GM12874 (cell line): ENCODE data around the gene CIDEB.

Experiments used
- TF ChIP-seq, protein P1 (sequence below): IDR thresholded peaks from 2 replicates; pipeline ENCODE4 v1.5.1; 2011; ENCODE audit warnings: low read depth, mild to moderate bottlenecking, control low read depth, low read length, moderate library complexity; ENCODE audit not compliant: insufficient read depth

Gene CIDEB

DNA sequence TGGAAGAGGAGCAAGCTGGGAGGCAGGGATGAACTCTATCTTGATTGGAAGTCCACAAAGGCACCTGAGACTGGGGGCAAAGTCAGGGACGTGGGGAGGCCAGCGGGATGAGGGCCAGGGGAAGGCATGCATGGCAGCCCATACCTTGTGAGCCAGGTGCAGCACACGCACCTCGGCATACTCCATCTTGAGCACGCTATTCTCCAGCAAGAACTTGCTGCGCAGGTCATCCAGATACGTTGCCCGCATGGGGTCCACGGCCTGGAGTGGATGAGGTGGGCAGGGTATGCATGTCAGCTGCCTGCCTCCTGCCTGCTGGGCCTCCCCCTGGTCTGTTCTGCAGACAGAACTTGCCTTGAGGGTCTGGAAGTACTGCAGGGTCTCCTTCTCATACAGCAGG, 40.3 kb downstream of the CIDEB start:
- TF ChIP-seq, protein P1, sequence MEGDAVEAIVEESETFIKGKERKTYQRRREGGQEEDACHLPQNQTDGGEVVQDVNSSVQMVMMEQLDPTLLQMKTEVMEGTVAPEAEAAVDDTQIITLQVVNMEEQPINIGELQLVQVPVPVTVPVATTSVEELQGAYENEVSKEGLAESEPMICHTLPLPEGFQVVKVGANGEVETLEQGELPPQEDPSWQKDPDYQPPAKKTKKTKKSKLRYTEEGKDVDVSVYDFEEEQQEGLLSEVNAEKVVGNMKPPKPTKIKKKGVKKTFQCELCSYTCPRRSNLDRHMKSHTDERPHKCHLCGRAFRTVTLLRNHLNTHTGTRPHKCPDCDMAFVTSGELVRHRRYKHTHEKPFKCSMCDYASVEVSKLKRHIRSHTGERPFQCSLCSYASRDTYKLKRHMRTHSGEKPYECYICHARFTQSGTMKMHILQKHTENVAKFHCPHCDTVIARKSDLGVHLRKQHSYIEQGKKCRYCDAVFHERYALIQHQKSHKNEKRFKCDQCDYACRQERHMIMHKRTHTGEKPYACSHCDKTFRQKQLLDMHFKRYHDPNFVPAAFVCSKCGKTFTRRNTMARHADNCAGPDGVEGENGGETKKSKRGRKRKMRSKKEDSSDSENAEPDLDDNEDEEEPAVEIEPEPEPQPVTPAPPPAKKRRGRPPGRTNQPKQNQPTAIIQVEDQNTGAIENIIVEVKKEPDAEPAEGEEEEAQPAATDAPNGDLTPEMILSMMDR = no peak

DNA sequence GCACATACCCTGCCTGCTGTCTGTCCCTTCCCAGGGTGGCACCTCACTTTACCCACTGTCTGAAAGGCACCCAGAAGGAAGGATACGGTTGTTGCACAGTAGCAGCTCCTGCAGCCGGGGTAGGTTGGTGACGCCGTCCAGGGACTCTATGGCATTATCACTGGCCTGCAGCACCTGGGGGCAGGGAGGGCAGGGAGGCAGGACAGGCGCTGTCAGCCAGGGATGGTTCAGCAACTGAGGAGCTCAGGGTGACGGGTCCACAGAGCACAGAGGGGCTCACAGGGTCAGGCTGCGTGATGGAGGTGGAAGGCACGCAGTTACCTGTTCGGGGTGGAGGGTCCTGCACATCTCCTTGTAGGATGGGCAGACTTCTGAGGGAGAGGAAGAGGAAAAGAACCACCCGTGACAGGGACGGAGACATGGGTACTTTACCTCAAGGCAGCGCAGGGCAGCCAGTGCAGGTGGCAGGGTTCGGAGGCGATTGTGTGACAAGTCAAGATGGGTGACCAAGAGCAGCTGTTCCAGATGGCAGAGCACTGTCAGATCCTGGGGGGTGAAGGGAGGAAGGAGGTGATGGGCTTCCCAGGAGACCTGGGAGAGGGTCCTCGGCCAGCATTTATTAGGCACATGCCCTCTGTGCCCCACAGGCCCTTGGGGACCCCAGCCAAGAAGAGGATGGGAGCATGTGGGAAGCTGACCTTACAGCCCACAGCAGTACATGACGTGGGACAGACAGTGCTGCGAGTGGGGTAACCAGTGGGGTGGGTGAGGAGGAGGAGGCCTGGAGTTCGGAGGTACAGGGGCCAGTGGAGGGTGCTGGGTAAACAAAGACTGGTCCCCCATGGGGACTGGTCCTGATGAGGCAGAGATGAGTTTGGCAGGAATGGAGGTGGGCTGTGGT, 41.2 kb downstream of the CIDEB start:
- TF ChIP-seq, protein P1 = no peak

DNA sequence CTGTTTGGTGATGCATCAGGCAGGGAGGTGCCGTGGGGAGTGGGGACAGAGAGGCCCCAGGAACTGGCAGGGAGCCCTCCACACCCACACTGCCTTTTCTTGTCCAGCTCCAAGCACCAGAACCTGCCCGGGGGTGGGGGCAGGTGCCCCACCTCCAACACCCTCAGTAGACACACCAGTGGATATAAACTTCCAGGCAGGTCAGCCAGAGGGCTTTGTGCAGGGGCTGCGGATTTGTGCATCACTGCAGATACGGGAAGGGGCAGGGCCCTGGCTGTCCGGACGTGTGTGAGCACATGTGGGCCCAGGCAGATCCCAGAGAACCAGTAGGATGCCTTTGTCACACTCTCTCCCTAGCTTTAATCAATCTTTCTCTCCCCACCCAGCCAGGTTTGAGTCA, 43.5 kb downstream of the CIDEB start:
- TF ChIP-seq, protein P1 = no peak

DNA sequence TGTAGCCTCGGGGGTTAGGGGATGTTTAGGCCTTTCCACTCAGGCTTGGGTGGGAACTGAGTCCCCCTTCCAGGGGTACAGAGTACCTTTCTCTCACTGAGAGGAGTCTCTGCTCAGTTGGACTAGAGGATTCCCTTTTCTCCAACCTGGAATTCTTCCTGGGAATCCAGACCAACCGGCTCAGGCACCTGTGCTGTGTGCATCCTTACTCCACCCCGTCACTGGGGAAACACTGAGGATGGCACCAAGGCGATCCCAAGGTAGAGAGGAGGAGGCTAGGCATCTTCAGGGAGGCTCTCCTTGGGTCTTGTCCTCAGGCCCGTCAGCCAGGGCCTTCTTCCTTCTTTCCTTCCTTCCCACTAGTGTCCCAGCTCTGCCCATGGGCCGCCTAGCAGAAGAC, 43.9 kb downstream of the CIDEB start:
- TF ChIP-seq, protein P1 = no peak

DNA sequence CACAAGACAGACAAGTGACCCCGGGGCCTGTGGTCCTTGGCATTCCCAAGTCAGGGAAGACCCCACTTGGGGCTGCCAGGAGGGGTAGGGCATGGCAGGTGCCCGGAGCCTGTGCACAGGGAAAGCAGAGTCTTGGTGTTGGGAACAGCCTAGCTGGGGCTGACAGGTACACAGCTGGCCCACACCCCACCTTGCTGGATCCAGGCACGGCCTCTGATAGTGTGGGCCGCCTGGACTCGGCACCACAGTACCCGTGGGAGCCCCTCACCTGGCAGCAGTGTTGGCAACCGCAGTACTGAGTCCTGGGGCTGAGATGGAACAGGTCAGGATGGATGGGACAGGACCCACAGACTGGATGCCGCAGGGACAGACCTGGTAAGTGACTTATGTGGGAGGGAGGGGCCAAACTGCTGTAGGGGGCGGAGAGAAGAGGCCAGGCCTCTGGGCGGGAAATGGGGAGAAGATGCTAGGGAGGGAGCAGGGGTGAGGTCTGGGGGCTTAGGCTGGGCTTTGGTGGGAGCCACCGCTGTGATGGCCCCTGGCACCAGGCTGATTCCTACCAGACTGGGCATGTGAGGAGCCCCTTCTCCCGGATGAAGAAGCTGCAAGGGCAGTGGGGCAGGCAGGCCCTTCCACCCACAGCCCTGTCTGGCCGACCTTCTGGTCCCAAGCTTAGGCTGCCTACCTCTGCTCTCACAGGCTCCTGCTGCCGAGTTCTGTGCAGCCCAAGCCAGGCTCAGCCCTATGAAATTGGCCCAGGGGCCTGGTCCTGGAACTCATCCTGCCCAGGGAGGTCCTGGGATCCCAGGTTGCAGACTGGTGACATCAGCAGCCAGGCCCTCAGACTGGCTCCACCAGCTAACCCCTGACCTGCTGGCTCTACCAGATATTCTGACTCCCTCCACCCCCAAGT, 44.7 kb downstream of the CIDEB start, which contains the start of gene TGM1:
TSS of gene TGM1 (minus strand) at position 357 of the 913 bp plus-strand sequence. CDS start 825 bp downstream, outside the sequence.
- TF ChIP-seq, protein P1 = no peak

DNA sequence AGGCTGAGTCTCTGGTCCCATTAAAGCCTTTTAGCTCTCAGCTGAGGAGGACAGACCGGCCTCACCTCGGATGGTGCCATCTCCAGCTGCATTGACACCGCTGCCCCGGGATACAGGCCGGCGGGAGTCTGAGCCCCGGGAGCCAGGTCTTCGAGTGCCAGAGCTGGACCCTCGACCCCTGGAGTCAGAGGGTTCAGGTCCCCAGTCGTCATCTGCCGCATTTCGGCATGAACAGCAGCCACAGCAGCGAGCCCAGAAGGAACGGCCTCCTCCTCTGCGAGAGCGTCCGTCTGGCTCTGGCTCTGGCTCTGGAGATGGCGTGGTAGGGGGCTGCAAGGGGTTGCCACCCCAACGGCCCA, 45.8 kb downstream of the CIDEB start:
- TF ChIP-seq, protein P1 = no peak
